ENCODE data around the gene ACTN1.

Gene ACTN1

GRCh38 chr14:68879321-68879781, 99.8 kb downstream of the ACTN1 start:
- no peak for DNase-seq (ENCODE audit: extremely low read depth, low read depth)
- TF ChIP-seq CTCF (IDR thresholded peaks at IDR 0.05; ENCODE audit: low read depth, low read length) = no peak

DNA sequence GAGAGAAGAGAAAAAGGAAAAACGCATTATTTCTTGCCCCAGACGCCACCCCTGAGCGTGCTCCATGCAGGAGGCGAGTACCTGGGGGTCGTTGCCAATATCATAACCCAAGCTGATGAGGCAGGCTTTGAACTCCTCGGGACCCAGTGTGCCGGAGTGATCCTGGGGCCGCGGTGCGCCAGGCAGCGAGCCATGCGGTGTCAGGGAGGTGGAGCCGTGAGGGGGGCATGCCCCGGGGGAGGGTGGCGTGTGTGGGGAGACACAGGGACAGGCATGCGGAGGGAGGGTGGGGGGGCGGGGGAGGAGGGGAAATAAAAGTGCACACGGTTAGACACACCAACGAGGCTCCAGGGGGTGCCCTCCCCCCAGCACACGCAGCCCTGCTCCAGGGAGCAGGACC, 100.2 kb downstream of the ACTN1 start:
- TF ChIP-seq CTCF (IDR thresholded peaks at IDR 0.05; ENCODE audit: low read depth, low read length) = no peak
- no peak for DNase-seq (ENCODE audit: extremely low read depth, low read depth)

GRCh38 chr14:68877993-68878575, 101.0 kb downstream of the ACTN1 start:
- no peak for TF ChIP-seq CTCF (IDR thresholded peaks at IDR 0.05; ENCODE audit: low read depth, low read length)
- no peak for DNase-seq (ENCODE audit: extremely low read depth, low read depth)

DNA sequence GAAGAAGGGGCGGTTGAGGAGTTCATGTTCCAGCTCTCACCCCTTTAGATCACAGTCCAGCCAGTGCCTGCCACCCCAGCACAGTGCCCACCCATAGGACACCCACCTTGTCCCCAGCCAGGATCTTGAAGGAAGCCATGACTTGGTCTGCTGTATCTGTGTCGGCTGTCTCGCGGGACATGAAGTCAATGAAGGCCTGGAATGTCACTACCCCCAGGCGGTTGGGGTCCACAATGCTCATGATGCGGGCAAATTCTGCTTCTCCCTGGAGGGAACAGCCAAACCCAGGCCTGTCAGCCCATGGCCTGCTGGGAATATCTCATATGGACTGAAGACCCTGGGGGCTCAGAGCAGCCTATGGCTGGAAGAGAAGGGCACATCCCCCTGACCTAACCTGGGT, 102.1 kb downstream of the ACTN1 start:
- no peak for DNase-seq (ENCODE audit: extremely low read depth, low read depth)
- no peak for TF ChIP-seq CTCF (IDR thresholded peaks at IDR 0.05; ENCODE audit: low read depth, low read length)

DNA sequence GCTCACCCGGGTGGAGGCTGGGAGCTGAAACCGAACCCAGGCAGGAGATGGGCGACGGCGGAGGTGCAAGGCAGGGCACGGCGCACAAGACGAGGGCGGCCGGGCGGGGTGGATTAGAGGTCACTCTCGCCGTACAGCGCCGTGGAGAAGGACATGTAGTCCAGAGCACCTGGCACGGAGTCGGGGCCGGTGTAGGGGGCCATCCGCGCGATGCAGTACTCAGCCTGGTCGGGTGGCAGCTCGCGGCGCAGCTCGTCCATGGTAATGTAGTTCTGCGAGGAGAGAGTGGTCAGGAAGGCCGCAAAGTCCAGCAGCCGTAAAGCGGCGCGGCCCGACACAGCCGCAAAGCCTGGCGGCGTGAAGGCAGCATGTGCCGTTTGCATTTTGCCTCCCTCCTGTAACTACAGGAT, 104.4 kb downstream of the ACTN1 start:
- TF ChIP-seq CTCF (IDR thresholded peaks at IDR 0.05; ENCODE audit: low read depth, low read length) = no peak
- no peak for DNase-seq (ENCODE audit: extremely low read depth, low read depth)

GRCh38 chr14:68873376-68873775, 105.7 kb downstream of the ACTN1 start:
- no peak for TF ChIP-seq CTCF (IDR thresholded peaks at IDR 0.05; ENCODE audit: low read depth, low read length)
- DNase-seq (ENCODE audit: extremely low read depth, low read depth) = no peak

DNA sequence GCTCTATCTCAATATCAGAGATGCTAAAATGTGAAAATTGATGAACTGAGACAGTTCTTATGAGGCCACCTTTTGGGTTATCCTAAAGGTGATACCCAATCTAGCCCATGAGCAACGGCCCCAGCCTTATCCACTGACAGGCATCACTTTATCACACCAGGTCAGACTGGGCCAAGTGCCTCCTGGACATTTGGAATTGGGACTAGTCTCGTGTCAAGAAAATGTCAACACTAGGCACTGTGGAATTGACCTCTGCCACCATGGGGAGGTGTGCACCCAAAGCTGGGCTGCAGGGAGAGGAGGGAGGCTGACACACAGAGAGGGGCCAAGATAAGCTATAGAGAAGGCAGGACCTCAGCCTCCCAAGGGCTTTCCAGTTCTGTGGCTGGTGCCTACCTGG, 107.7 kb downstream of the ACTN1 start:
- no peak for TF ChIP-seq CTCF (IDR thresholded peaks at IDR 0.05; ENCODE audit: low read depth, low read length)
- DNase-seq (ENCODE audit: extremely low read depth, low read depth) = no peak

Data from AG09319 (cell line).